Colonic mucosa (tissue), 4 donors: Measurements from ENCODE around the gene OXSR1. TPM values are rescaled to one million over a fixed set of nuclear protein-coding genes. Genes with fewer than 3 reads are reported as not detected.
"Not testable (repeated sequence)": the region's sequence is repeated elsewhere in the genome, so short reads cannot be mapped to it uniquely, and the experiment has no call there.

ENCODE experiments used
- DNase-seq: peaks from one replicate; pipeline ENCODE4 v3.0.0-alpha.2; 2020
- H3K27ac ChIP-seq: fragments of 200-600 bp; one replicate; pipeline ENCODE4 v1.8.0; 2021
- H3K27me3 ChIP-seq: fragments of 200-600 bp; one replicate; pipeline ENCODE4 v1.8.0; 2021
- H3K36me3 ChIP-seq: fragments of 200-600 bp; one replicate; pipeline ENCODE4 v1.8.0; 2021
- H3K4me1 ChIP-seq: fragments of 200-600 bp; one replicate; pipeline ENCODE4 v1.8.0; 2021; ENCODE audit warnings: mild to moderate bottlenecking
- H3K4me3 ChIP-seq: fragments of 200-600 bp; one replicate; pipeline ENCODE4 v1.8.0; 2021
- H3K9ac ChIP-seq, 2 donors: one replicate each; pipeline ENCODE4 v1.7.0; 2013; ENCODE audit warnings: control low read depth in 2 of 2, low read depth in 2 of 2, low read length in 2 of 2
- H3K9me3 ChIP-seq: fragments of 200-600 bp; one replicate; pipeline ENCODE4 v1.8.0; 2021
- CTCF ChIP-seq: fragments of 200-600 bp; IDR thresholded peaks from one replicate; pipeline ENCODE4 v1.8.0; 2022; ENCODE audit warnings: antibody characterized with exemption, mild to moderate bottlenecking
- intact Hi-C: fragments of 100-400 bp; cut with DNase I; formaldehyde crosslinking; loops from one replicate; pipeline ENCODE4 v1.14.1; 2022
- total RNA-seq, 2 donors: library from RNA; stranded (reverse); fragmentation: NEBNext Ultra II Directional in 1 of 2; extraction: Animal tissue kit (Norgen Biotek cat#: 25700) in 1 of 2; gene quantifications; one replicate each; pipeline ENCODE4 v1.2.1, GENCODE V29; 2021
- donor health status: healthy.
- donor health status: DM: no; HTN: no; CAD: no.
- donor health status: DM: no; HTN: no; CAD: no.

The OXSR1 gene
- total RNA-seq, 2 donors from 2014 or later = 32.0 to 57.3 TPM

GRCh38 chr3:38177181-38177580, 11.8 kb downstream of the OXSR1 start:
- DNase-seq = no peak
- no peak overlapping the region for H3K4me3 ChIP-seq
- H3K9me3 ChIP-seq = no peaks in the 10 kb centered on the region
- no peak overlapping the region for H3K9ac ChIP-seq
- no peaks in the 10 kb centered on the region for H3K36me3 ChIP-seq
- TF ChIP-seq CTCF = no peak
- intact Hi-C loops = no loop called here
- no peak overlapping the region for H3K27ac ChIP-seq
- no peaks in the 10 kb centered on the region for H3K4me1 ChIP-seq
- no peaks in the 10 kb centered on the region for H3K27me3 ChIP-seq

- Histone ChIP-seq H3K27me3 (no peaks in the 10 kb centered on the region), H3K9ac (no peak overlapping the region), H3K36me3 (no peaks in the 10 kb centered on the region), H3K4me3 (no peak overlapping the region), H3K27ac (no peak overlapping the region), H3K9me3 (no peaks in the 10 kb centered on the region), H3K4me1 (no peaks in the 10 kb centered on the region)
- intact Hi-C loops = no loop called here
- no peak for TF ChIP-seq CTCF
- no peak for DNase-seq
Measured at GRCh38 chr3:38186781-38187180, 21.4 kb downstream of the OXSR1 start.

- TF ChIP-seq CTCF = no peak
- H3K36me3 ChIP-seq = no peaks in the 10 kb centered on the region
Measured at GRCh38 chr3:38190481-38190881, 25.1 kb downstream of the OXSR1 start.

GRCh38 chr3:38202931-38203330, 37.6 kb downstream of the OXSR1 start:
- H3K27ac ChIP-seq, intact Hi-C loops, H3K27me3 ChIP-seq, H3K9me3 ChIP-seq, H3K9ac ChIP-seq, DNase-seq, H3K36me3 ChIP-seq, H3K4me1 ChIP-seq, H3K4me3 ChIP-seq: not testable (repeated sequence)

More at GRCh38 chr3:38190481-38190881, 25.1 kb downstream of the OXSR1 start:
- Histone ChIP-seq H3K27me3 (no peaks in the 10 kb centered on the region), H3K9me3 (no peaks in the 10 kb centered on the region), H3K4me3 (no peak overlapping the region), H3K27ac (no peak overlapping the region), H3K4me1 (no peaks in the 10 kb centered on the region), H3K9ac (no peak overlapping the region)
- intact Hi-C loops = no loop called here
- DNase-seq = no peak

- no peak overlapping the region for H3K4me3 ChIP-seq
- no peak overlapping the region for H3K27ac ChIP-seq
- H3K27me3 ChIP-seq = no peaks in the 10 kb centered on the region
- H3K36me3 ChIP-seq = no peaks in the 10 kb centered on the region
- no peaks in the 10 kb centered on the region for H3K9me3 ChIP-seq
- H3K9ac ChIP-seq = no peak overlapping the region
- intact Hi-C loops = no loop called here
- DNase-seq = no peak
- H3K4me1 ChIP-seq = no peaks in the 10 kb centered on the region
- TF ChIP-seq CTCF = no peak
Measured at GRCh38 chr3:38203690-38204089, 38.4 kb downstream of the OXSR1 start.

GRCh38 chr3:38204599-38205471, 39.5 kb downstream of the OXSR1 start:
- Histone ChIP-seq H3K4me1 (no peaks in the 10 kb centered on the region), H3K9me3 (no peaks in the 10 kb centered on the region), H3K9ac (no peak overlapping the region), H3K27me3 (no peaks in the 10 kb centered on the region), H3K27ac (no peak overlapping the region), H3K4me3 (no peak overlapping the region), H3K36me3 (no peaks in the 10 kb centered on the region)
- intact Hi-C loops = no loop called here
- no peak for TF ChIP-seq CTCF
- DNase-seq = no peak
